HepG2 (cell line): Measurements from ENCODE around the gene GNB4. TPM values are rescaled to one million over a fixed set of nuclear protein-coding genes. Genes with fewer than 3 reads are reported as not detected.
A peak's percentile ranks its signal among the peaks of the same experiment; 100 is the strongest.

Experiments used
- ARNT ChIP-seq: fragments of 450-650 bp; IDR thresholded peaks from 2 replicates; pipeline ENCODE4 v1.6.1; 2017
- ATF7 ChIP-seq, 2 experiments: fragments of 450-650 bp in 1 of 2; sonication (generic) in 1 of 2; formaldehyde crosslinking in 1 of 2; IDR thresholded peaks; 2 replicates each; pipeline versions ENCODE4 v1.4.0 to v1.6.1; 2016 to 2020; ENCODE audit warnings: antibody characterized with exemption in 1 of 2, mild to moderate bottlenecking in 1 of 2, missing genetic modification reagents in 1 of 2
- ATF7-NPFF ChIP-seq: sonication (generic); formaldehyde crosslinking; IDR thresholded peaks from 2 replicates; pipeline ENCODE4 v1.8.1; 2023; ENCODE audit warnings: mild to moderate bottlenecking, low read depth, missing genetic modification reagents, moderate library complexity
- CC2D1A ChIP-seq: sonication (generic); formaldehyde crosslinking; IDR thresholded peaks from 2 replicates; pipeline ENCODE4 v1.8.1; 2023; ENCODE audit warnings: mild to moderate bottlenecking, missing genetic modification reagents
- CTCF ChIP-seq: sonication (generic); formaldehyde crosslinking; IDR thresholded peaks from 2 replicates; pipeline ENCODE4 v1.5.0; 2020; ENCODE audit warnings: mild to moderate bottlenecking, missing genetic modification reagents, moderate library complexity
- DPF2 ChIP-seq: sonication (generic); formaldehyde crosslinking; IDR thresholded peaks from 2 replicates; pipeline ENCODE4 v1.4.0; 2020; ENCODE audit warnings: mild to moderate bottlenecking, low read depth, missing genetic modification reagents, borderline replicate concordance
- ESRRA ChIP-seq: sonication (generic); formaldehyde crosslinking; IDR thresholded peaks from 2 replicates; pipeline ENCODE4 v1.5.1; 2020; ENCODE audit warnings: mild to moderate bottlenecking, low read depth, missing genetic modification reagents
- HES4 ChIP-seq: sonication (generic); formaldehyde crosslinking; IDR thresholded peaks from 2 replicates; pipeline ENCODE4 v1.9.0; 2021; ENCODE audit warnings: mild to moderate bottlenecking, missing genetic modification reagents, borderline replicate concordance
- MED8 ChIP-seq: sonication (generic); formaldehyde crosslinking; IDR thresholded peaks from 2 replicates; pipeline ENCODE4 v1.8.1; 2023; ENCODE audit warnings: mild to moderate bottlenecking, missing genetic modification reagents; ENCODE audit not compliant: insufficient replicate concordance
- NONO ChIP-seq, 2 experiments: fragments of 450-650 bp in 1 of 2; sonication (generic) in 1 of 2; formaldehyde crosslinking in 1 of 2; IDR thresholded peaks in 1 of 2; conservative IDR thresholded peaks in 1 of 2; 2 replicates each; pipeline versions ENCODE4 v1.6.1 to v1.8.0; 2017 to 2022; ENCODE audit warnings: mild to moderate bottlenecking in 1 of 2, missing genetic modification reagents in 1 of 2, moderate library complexity in 1 of 2
- PAX8 ChIP-seq: sonication (generic); formaldehyde crosslinking; IDR thresholded peaks from 2 replicates; pipeline ENCODE4 v1.8.0; 2022; ENCODE audit warnings: mild to moderate bottlenecking, missing genetic modification reagents, borderline replicate concordance
- SUZ12 ChIP-seq: fragments of 150-350 bp; IDR thresholded peaks from 2 replicates; pipeline ENCODE4 v1.6.1; 2014; ENCODE audit warnings: low read depth, low read length
- SYNCRIP ChIP-seq: fragments of 200-400 bp; formaldehyde crosslinking; IDR thresholded peaks from 2 replicates; pipeline ENCODE4 v1.6.1; 2018; ENCODE audit warnings: mild to moderate bottlenecking, low read depth, low read length; ENCODE audit not compliant: insufficient read depth
- TCF7L2 ChIP-seq: IDR thresholded peaks from 2 replicates; pipeline ENCODE4 v1.6.1; 2011; ENCODE audit warnings: mild to moderate bottlenecking, low read depth, low read length, moderate library complexity
- THAP11 ChIP-seq: IDR thresholded peaks from 2 replicates; pipeline ENCODE4 v1.6.1; 2016; ENCODE audit warnings: missing biosample characterization, missing genetic modification reagents
- ZFP36 ChIP-seq: fragments of 150-350 bp; IDR thresholded peaks from 2 replicates; pipeline ENCODE4 v1.6.1; 2018; ENCODE audit warnings: borderline replicate concordance, low read length, low read depth; ENCODE audit not compliant: partially characterized antibody
- ZMYM2 ChIP-seq: sonication (generic); formaldehyde crosslinking; IDR thresholded peaks from 2 replicates; pipeline ENCODE4 v1.8.0; 2022; ENCODE audit warnings: mild to moderate bottlenecking, missing genetic modification reagents
- ZNF142 ChIP-seq: sonication (generic); formaldehyde crosslinking; IDR thresholded peaks from 2 replicates; pipeline ENCODE4 v1.4.0; 2020; ENCODE audit warnings: missing genetic modification reagents
- polyA plus RNA-seq, 8 experiments: library from polyadenylated mRNA; depleted of rRNA in 3 of 8; stranded (reverse) in 7 of 8; unstranded in 1 of 8; fragments of >200 nt; fragmentation: Illumina TruSeq in 4 of 8; extraction: Trizol in 4 of 8; gene quantifications; 2 replicates each; pipeline versions ENCODE4 v1.2.1 to v1.2.3, GENCODE V29; 2011 to 2016; ENCODE audit warnings: low read depth in 4 of 8, missing spikeins in 1 of 8, mixed read lengths in 1 of 8; ENCODE audit not compliant: insufficient read depth in 1 of 8
- total RNA-seq, 5 experiments: library from RNA; depleted of rRNA; stranded (reverse); fragments of >200 nt; fragmentation: Illumina TruSeq; extraction: Trizol; gene quantifications; 2 replicates each; pipeline ENCODE4 v1.2.3, GENCODE V29; 2016; ENCODE audit warnings: low read depth in 1 of 5

The GNB4 gene
- total and polyA plus RNA-seq, 2 of the 13 experiments (the other 11 are each of a cell fraction or from before 2014, with no cell fraction given), result 0.07 to 0.13 TPM

DNA sequence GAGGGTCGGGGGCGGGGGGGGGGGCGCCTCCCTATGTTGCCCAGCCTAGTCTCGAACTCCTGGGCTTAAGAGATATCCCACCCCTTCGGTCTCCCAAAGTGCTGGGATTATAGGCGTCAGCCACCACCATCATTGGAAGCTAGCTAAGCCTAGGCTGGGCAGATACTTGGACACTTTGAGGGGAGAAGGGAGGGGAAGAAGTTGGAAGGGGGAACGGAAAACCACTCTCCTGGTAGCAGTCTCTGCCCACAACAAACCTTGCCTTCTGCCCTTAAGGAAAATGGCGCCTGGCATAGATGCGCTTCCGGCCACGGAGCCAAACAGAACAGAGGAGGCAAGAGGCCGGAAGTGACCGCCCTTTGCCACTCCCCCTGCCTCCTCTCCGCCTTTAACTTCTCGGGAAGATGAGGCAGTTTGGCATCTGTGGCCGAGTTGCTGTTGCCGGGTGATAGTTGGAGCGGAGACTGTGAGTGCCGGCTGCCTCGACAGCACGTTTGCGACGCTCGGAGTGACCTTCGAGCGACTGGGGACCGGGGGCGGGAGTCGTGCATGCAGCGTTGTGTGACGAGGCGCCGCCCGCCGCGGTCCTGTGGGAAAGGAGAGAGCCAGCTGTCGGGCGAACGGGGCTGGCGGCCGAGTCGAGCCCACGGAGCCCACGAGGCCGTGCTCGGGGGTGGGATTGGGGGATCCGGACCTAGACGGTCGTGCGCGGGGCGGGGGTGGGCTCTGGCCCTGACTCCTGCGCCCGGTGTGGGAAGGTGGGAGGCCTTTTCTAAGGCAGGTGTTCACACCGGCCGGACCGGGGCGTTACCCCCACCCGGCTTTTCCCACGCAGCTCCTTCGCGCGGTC, 103.7 kb downstream of the GNB4 start, which contains the start of gene MFN1 (continued):
- TF ChIP-seq SUZ12 (no peak), NONO (IDR thresholded peaks at IDR 0.05) (no peak), NONO (CRISPR knock-in tag; conservative IDR thresholded peaks at IDR 0.05) (peak; percentile 69; the same call in 1 of the 2 replicates), CC2D1A (no peak), MED8 (CRISPR knock-in tag) (no peak), TCF7L2 (no peak), ATF7-NPFF (CRISPR knock-in tag) (no peak; the same call in 1 of the 2 replicates), THAP11 (CRISPR knock-in tag) (peak; percentile 86), ZMYM2 (CRISPR knock-in tag) (no peak), ZFP36 (no peak), CTCF (CRISPR knock-in tag) (no peak), ZNF142 (CRISPR knock-in tag) (peak; percentile 82), ARNT (no peak), PAX8 (no peak), SYNCRIP (no peak), DPF2 (no peak), HES4 (CRISPR knock-in tag) (peak; percentile 54; the same call in 1 of the 2 replicates), ESRRA (CRISPR knock-in tag) (peak; percentile 53; the same call in 1 of the 2 replicates), ATF7 (IDR thresholded peaks at IDR 0.05) (no peak), ATF7 (CRISPR knock-in tag; IDR thresholded peaks at IDR 0.05) (no peak)
